GM23338 (cell line): ENCODE measurements around the gene PERCC1. TPM values are rescaled to one million over a fixed set of nuclear protein-coding genes. Genes with fewer than 3 reads are reported as not detected.

Source experiments
- ATAC-seq: fragments of 200-7000 bp; cut with Tn5 transposase; 3 replicates; pipeline ENCODE4 v1.9.1; 2020
- DNase-seq: peaks from one replicate; pipeline ENCODE4 v3.0.0-alpha.2; 2015; ENCODE audit warnings: low spot score
- H2AFZ ChIP-seq: fragments of 200-600 bp; sonication (generic); 2 replicates; pipeline ENCODE4 v1.8.0; 2016; ENCODE audit warnings: antibody characterized with exemption, mild to moderate bottlenecking, moderate library complexity
- H3F3A ChIP-seq: fragments of 200-600 bp; sonication (generic); replicated peaks from 2 replicates; pipeline ENCODE4 v1.8.0; 2017; ENCODE audit warnings: antibody characterized with exemption, mixed run types, low read depth
- H3K27ac ChIP-seq: fragments of 200-600 bp; sonication (generic); 2 replicates; pipeline ENCODE4 v1.6.1; 2016; ENCODE audit warnings: low read depth
- H3K27me3 ChIP-seq: fragments of 200-600 bp; sonication (generic); 2 replicates; pipeline ENCODE4 v1.8.0; 2016; ENCODE audit warnings: mild to moderate bottlenecking, mixed run types, moderate library complexity; ENCODE audit not compliant: insufficient read depth
- H3K36me3 ChIP-seq: fragments of 200-600 bp; sonication (generic); 2 replicates; pipeline ENCODE4 v1.8.0; 2016; ENCODE audit warnings: mild to moderate bottlenecking; ENCODE audit not compliant: insufficient read depth
- H3K4me1 ChIP-seq: fragments of 200-600 bp; sonication (generic); 2 replicates; pipeline ENCODE4 v1.8.0; 2016; ENCODE audit warnings: mild to moderate bottlenecking, moderate library complexity; ENCODE audit not compliant: insufficient read depth
- H3K4me2 ChIP-seq: fragments of 200-600 bp; sonication (generic); 2 replicates; pipeline ENCODE4 v1.7.1; 2017; ENCODE audit warnings: mixed run types
- H3K4me3 ChIP-seq: fragments of 200-600 bp; sonication (generic); 2 replicates; pipeline ENCODE4 v1.6.1; 2016; ENCODE audit warnings: mixed run types
- H3K79me2 ChIP-seq: fragments of 200-600 bp; sonication (generic); replicated peaks from 2 replicates; pipeline ENCODE4 v1.8.0; 2017; ENCODE audit warnings: mild to moderate bottlenecking; ENCODE audit not compliant: insufficient read depth
- H3K9me2 ChIP-seq: fragments of 200-600 bp; sonication (generic); 2 replicates; pipeline ENCODE4 v1.8.0; 2017; ENCODE audit not compliant: insufficient read depth
- H4K20me1 ChIP-seq: fragments of 200-600 bp; sonication (generic); replicated peaks from 2 replicates; pipeline ENCODE4 v1.8.0; 2017; ENCODE audit warnings: mild to moderate bottlenecking; ENCODE audit not compliant: insufficient read depth
- H3K27ac Mint-ChIP-seq: 2 replicates; pipeline ENCODE4 v1.8.0; 2020; ENCODE audit warnings: inconsistent platforms, mild to moderate bottlenecking, moderate library complexity, mixed read lengths
- H3K27me3 Mint-ChIP-seq: 3 replicates; pipeline ENCODE4 v1.8.0; 2022; ENCODE audit warnings: low read depth, mild to moderate bottlenecking, moderate library complexity, mixed read lengths, inconsistent platforms; ENCODE audit not compliant: insufficient read depth, poor library complexity
- H3K36me3 Mint-ChIP-seq: 3 replicates; pipeline ENCODE4 v1.8.0; 2021; ENCODE audit warnings: low read depth, mild to moderate bottlenecking, inconsistent platforms, moderate library complexity, mixed read lengths
- H3K4me1 Mint-ChIP-seq: 3 replicates; pipeline ENCODE4 v1.8.0; 2020; ENCODE audit warnings: mild to moderate bottlenecking, inconsistent platforms, mixed read lengths
- H3K4me3 Mint-ChIP-seq: 3 replicates; pipeline ENCODE4 v1.8.0; 2021; ENCODE audit warnings: moderate library complexity, mild to moderate bottlenecking, inconsistent platforms, mixed read lengths
- H3K9me3 Mint-ChIP-seq: 3 replicates; pipeline ENCODE4 v1.8.0; 2020; ENCODE audit warnings: moderate library complexity, mild to moderate bottlenecking, inconsistent platforms, mixed read lengths
- CREB1 ChIP-seq: fragments of 250-450 bp; sonication (Bioruptor Pico); IDR thresholded peaks from 2 replicates; pipeline ENCODE4 v1.5.0; 2020; ENCODE audit warnings: low read depth, mild to moderate bottlenecking, moderate library complexity
- JUNB ChIP-seq: IDR thresholded peaks from one replicate; pipeline ENCODE4 v1.6.1; 2016; ENCODE audit warnings: antibody characterized with exemption; ENCODE audit not compliant: unreplicated experiment
- NANOG ChIP-seq: IDR thresholded peaks from 2 replicates; pipeline ENCODE4 v1.6.1; 2016; ENCODE audit warnings: antibody characterized with exemption, borderline replicate concordance
- POLR2AphosphoS5 ChIP-seq: IDR thresholded peaks from 2 replicates; pipeline ENCODE4 v1.6.1; 2016; ENCODE audit warnings: antibody characterized with exemption, low read depth
- ZNF331 ChIP-seq: fragments of 250-450 bp; sonication (Bioruptor Pico); IDR thresholded peaks from 2 replicates; pipeline ENCODE4 v1.5.0; 2020; ENCODE audit warnings: low read depth, mild to moderate bottlenecking, moderate library complexity
- polyA plus RNA-seq: library from polyadenylated mRNA; unstranded; fragments of >200 nt; fragmentation: Nextera tagmentation; extraction: Ambion mirVana; gene quantifications from 2 replicates; pipeline ENCODE4 v1.2.1, GENCODE V29; 2016
- total RNA-seq: library from RNA; depleted of rRNA; stranded (reverse); fragments of >200 nt; shearing (Covaris generic); gene quantifications from 2 replicates; pipeline ENCODE4 v1.2.3, GENCODE V29; 2014
- TF ChIP-seq, protein P1 (sequence below), 2 experiments: fragments of 200-600 bp in 1 of 2; sonication (generic) in 1 of 2; conservative IDR thresholded peaks; 2 replicates each; pipeline versions ENCODE4 v1.5.1 to v1.6.1; 2016 to 2017; ENCODE audit warnings: antibody characterized with exemption in 2 of 2, low read depth in 2 of 2, mild to moderate bottlenecking in 2 of 2, moderate library complexity in 1 of 2
- TF ChIP-seq, protein P2 (sequence below): IDR thresholded peaks from 2 replicates; pipeline ENCODE4 v1.6.1; 2016; ENCODE audit warnings: antibody characterized with exemption
- TF ChIP-seq, protein P3 (sequence below): IDR thresholded peaks from one replicate; pipeline ENCODE4 v1.6.1; 2018; ENCODE audit warnings: antibody characterized with exemption; ENCODE audit not compliant: unreplicated experiment

The PERCC1 gene
- total and polyA plus RNA-seq, 2 experiments from 2014 or later: not detected

DNA sequence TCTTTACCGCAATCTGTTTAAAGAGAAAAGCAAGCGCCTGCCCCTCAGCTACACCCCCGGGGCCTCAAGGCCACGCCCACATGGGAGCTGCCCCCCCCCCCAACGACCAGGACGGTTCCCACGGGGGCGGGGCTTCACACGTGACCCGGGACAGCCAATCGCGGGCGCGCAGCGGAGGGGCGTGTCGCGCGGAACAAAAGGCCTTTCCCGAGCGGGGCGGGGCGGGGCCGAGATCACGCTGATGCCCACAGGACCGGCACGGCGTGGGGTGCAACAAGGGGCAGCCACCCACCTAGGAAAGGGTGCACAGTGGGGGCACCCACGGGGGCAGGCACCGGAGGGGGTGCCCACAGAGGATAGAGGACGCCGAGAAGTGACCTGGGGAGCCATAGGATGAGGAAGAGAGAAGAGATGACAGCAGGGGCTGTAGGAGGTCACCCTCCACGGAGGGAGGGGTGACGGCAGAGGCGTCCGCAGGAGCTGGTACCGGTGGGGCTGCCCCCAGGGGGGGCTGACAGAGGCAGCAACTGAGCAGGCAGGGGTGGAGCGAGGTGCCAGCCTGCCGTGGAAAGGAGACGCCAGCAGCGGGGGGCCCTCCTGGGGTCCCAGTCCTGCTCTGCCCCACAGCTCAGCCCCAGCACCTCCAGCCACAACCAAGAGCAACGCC lies 22.6 kb upstream of the PERCC1 start:
- H3K27ac Mint-ChIP-seq: no peak overlapping the region
- H3K9me3 Mint-ChIP-seq: no peaks in the 10 kb centered on the region
- DNase-seq (peak; percentile 93), ATAC-seq (peak; percentile 83)
- TF ChIP-seq CREB1 (peak; percentile 21; the same call in 1 of the 2 replicates), POLR2AphosphoS5 (0 out of 2 replicates have a peak, but pooled peaks have one; percentile 24), JUNB (no peak)
- TF ChIP-seq, protein P1, sequence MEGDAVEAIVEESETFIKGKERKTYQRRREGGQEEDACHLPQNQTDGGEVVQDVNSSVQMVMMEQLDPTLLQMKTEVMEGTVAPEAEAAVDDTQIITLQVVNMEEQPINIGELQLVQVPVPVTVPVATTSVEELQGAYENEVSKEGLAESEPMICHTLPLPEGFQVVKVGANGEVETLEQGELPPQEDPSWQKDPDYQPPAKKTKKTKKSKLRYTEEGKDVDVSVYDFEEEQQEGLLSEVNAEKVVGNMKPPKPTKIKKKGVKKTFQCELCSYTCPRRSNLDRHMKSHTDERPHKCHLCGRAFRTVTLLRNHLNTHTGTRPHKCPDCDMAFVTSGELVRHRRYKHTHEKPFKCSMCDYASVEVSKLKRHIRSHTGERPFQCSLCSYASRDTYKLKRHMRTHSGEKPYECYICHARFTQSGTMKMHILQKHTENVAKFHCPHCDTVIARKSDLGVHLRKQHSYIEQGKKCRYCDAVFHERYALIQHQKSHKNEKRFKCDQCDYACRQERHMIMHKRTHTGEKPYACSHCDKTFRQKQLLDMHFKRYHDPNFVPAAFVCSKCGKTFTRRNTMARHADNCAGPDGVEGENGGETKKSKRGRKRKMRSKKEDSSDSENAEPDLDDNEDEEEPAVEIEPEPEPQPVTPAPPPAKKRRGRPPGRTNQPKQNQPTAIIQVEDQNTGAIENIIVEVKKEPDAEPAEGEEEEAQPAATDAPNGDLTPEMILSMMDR (conservative IDR thresholded peaks at IDR 0.05; ENCODE audit: low read depth in 2 of 2): no peak
- H3K27me3 ChIP-seq: no peaks in the 10 kb centered on the region
- H3K79me2 ChIP-seq: peaks cover 36% of the 10 kb centered on the region
- no peaks in the 10 kb centered on the region for H3F3A ChIP-seq
- no peaks in the 10 kb centered on the region for H3K36me3 ChIP-seq
- peak overlapping the region; percentile 82 for H3K4me3 ChIP-seq
- no peaks in the 10 kb centered on the region for H3K4me1 ChIP-seq
- no peak overlapping the region for H3K27ac ChIP-seq
- peak overlapping the region; percentile 85 for H3K4me2 ChIP-seq
- no peaks in the 10 kb centered on the region for H3K4me1 Mint-ChIP-seq
- H2AFZ ChIP-seq: no peak overlapping the region; the same call in 1 of the 2 replicates
- H4K20me1 ChIP-seq: peaks cover 24% of the 10 kb centered on the region
- peaks cover 12% of the 10 kb centered on the region for H3K27me3 Mint-ChIP-seq
- H3K4me3 Mint-ChIP-seq: peak overlapping the region; percentile 72
- H3K36me3 Mint-ChIP-seq: peaks cover 2% of the 10 kb centered on the region; the same call in 1 of the 3 replicates
- no peaks in the 10 kb centered on the region for H3K9me2 ChIP-seq

DNA sequence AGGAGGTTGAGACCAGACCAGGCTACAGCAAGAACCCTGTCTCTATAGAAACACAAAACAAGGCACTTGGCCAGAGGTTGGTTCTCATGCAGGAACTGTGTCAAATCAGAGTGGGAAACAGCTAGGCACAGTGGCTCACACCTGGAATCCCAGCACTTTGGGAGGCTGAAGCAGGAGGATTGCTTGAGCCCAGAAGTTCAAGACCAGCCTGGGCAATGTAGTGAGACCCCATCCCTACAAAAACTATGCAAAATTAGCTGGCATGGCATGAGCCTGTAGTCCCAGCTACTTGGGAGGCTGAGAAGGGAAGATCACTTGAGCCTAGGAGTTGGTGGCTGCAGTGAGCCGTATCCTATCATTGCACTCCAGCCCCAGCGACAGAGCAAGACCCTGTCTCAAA lies 18.0 kb upstream of the PERCC1 start:
- H4K20me1 ChIP-seq: peaks cover 13% of the 10 kb centered on the region
- H3F3A ChIP-seq: peaks cover 8% of the 10 kb centered on the region; the same call in 1 of the 2 replicates
- Mint-ChIP-seq H3K4me1 (no peaks in the 10 kb centered on the region), H3K27me3 (peaks cover 5% of the 10 kb centered on the region), H3K27ac (no peak overlapping the region), H3K36me3 (no peaks in the 10 kb centered on the region), H3K9me3 (no peaks in the 10 kb centered on the region), H3K4me3 (no peak overlapping the region)
- no peak overlapping the region for H2AFZ ChIP-seq
- H3K36me3 ChIP-seq: no peaks in the 10 kb centered on the region
- no peak overlapping the region for H3K27ac ChIP-seq
- H3K4me2 ChIP-seq: no peak overlapping the region
- ATAC-seq (no peak), DNase-seq (no peak)
- H3K4me3 ChIP-seq: no peak overlapping the region
- no peaks in the 10 kb centered on the region for H3K9me2 ChIP-seq
- H3K27me3 ChIP-seq: no peaks in the 10 kb centered on the region
- H3K79me2 ChIP-seq: peaks cover 24% of the 10 kb centered on the region
- H3K4me1 ChIP-seq: no peaks in the 10 kb centered on the region
- TF ChIP-seq, protein P2, sequence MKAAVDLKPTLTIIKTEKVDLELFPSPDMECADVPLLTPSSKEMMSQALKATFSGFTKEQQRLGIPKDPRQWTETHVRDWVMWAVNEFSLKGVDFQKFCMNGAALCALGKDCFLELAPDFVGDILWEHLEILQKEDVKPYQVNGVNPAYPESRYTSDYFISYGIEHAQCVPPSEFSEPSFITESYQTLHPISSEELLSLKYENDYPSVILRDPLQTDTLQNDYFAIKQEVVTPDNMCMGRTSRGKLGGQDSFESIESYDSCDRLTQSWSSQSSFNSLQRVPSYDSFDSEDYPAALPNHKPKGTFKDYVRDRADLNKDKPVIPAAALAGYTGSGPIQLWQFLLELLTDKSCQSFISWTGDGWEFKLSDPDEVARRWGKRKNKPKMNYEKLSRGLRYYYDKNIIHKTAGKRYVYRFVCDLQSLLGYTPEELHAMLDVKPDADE: no peak
- TF ChIP-seq ZNF331 (CRISPR knock-in tag): no peak
- TF ChIP-seq, protein P3, sequence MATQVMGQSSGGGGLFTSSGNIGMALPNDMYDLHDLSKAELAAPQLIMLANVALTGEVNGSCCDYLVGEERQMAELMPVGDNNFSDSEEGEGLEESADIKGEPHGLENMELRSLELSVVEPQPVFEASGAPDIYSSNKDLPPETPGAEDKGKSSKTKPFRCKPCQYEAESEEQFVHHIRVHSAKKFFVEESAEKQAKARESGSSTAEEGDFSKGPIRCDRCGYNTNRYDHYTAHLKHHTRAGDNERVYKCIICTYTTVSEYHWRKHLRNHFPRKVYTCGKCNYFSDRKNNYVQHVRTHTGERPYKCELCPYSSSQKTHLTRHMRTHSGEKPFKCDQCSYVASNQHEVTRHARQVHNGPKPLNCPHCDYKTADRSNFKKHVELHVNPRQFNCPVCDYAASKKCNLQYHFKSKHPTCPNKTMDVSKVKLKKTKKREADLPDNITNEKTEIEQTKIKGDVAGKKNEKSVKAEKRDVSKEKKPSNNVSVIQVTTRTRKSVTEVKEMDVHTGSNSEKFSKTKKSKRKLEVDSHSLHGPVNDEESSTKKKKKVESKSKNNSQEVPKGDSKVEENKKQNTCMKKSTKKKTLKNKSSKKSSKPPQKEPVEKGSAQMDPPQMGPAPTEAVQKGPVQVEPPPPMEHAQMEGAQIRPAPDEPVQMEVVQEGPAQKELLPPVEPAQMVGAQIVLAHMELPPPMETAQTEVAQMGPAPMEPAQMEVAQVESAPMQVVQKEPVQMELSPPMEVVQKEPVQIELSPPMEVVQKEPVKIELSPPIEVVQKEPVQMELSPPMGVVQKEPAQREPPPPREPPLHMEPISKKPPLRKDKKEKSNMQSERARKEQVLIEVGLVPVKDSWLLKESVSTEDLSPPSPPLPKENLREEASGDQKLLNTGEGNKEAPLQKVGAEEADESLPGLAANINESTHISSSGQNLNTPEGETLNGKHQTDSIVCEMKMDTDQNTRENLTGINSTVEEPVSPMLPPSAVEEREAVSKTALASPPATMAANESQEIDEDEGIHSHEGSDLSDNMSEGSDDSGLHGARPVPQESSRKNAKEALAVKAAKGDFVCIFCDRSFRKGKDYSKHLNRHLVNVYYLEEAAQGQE: no peak
- no peak for TF ChIP-seq POLR2AphosphoS5
- TF ChIP-seq CREB1: no peak
- TF ChIP-seq, protein P1 (conservative IDR thresholded peaks at IDR 0.05; ENCODE audit: low read depth in 2 of 2): no peak
- TF ChIP-seq NANOG: no peak
